Cardiac muscle cell (in vitro differentiated cells and primary cell): ENCODE data around the gene GRID1. TPM values are rescaled to one million over a fixed set of nuclear protein-coding genes. Genes with fewer than 3 reads are reported as not detected.

Experiments used
- DNase-seq, 2 donors: peaks; one replicate each; pipeline versions ENCODE4 v3.0.0 to v3.0.0-alpha.2; 2010 to 2017; ENCODE audit warnings: low read depth in 1 of 2, low spot score in 1 of 2
- H3K27ac ChIP-seq: fragments of 200-600 bp; sonication (generic); 2 replicates; pipeline ENCODE4 v1.5.1; 2016
- H3K27me3 ChIP-seq: fragments of 200-600 bp; sonication (generic); 2 replicates; pipeline ENCODE4 v1.6.0; 2016; ENCODE audit warnings: control low read depth
- H3K36me3 ChIP-seq: fragments of 200-600 bp; sonication (generic); 2 replicates; pipeline ENCODE4 v1.5.1; 2016; ENCODE audit warnings: control low read depth
- H3K4me1 ChIP-seq: fragments of 200-600 bp; sonication (generic); 2 replicates; pipeline ENCODE4 v1.8.1; 2017; ENCODE audit warnings: low read depth, mild to moderate bottlenecking, mixed run types
- H3K4me3 ChIP-seq: fragments of 200-600 bp; sonication (generic); 2 replicates; pipeline ENCODE4 v1.5.1; 2016; ENCODE audit warnings: mild to moderate bottlenecking
- H3K9me3 ChIP-seq: fragments of 200-600 bp; sonication (generic); 2 replicates; pipeline ENCODE4 v1.5.1; 2017; ENCODE audit warnings: low read depth, mild to moderate bottlenecking, control low read depth
- polyA plus RNA-seq: library from polyadenylated mRNA; unstranded; fragments of >200 nt; fragmentation: Nextera tagmentation; extraction: Ambion mirVana; gene quantifications from 2 replicates; pipeline ENCODE4 v1.2.1, GENCODE V29; 2016
- total RNA-seq: library from RNA; depleted of rRNA; stranded (reverse); fragments of >200 nt; gene quantifications from 2 replicates; pipeline ENCODE4 v1.2.3, GENCODE V29; 2016
- TF ChIP-seq, protein P1 (sequence below): IDR thresholded peaks from 2 replicates; pipeline ENCODE4 v1.5.1; 2012; ENCODE audit warnings: low read depth, mild to moderate bottlenecking, low read length

The GRID1 gene
- total and polyA plus RNA-seq, 2 experiments from 2014 or later = 1.5 to 1.6 TPM

- no peak overlapping the region for H3K27ac ChIP-seq
- TF ChIP-seq, protein P1, sequence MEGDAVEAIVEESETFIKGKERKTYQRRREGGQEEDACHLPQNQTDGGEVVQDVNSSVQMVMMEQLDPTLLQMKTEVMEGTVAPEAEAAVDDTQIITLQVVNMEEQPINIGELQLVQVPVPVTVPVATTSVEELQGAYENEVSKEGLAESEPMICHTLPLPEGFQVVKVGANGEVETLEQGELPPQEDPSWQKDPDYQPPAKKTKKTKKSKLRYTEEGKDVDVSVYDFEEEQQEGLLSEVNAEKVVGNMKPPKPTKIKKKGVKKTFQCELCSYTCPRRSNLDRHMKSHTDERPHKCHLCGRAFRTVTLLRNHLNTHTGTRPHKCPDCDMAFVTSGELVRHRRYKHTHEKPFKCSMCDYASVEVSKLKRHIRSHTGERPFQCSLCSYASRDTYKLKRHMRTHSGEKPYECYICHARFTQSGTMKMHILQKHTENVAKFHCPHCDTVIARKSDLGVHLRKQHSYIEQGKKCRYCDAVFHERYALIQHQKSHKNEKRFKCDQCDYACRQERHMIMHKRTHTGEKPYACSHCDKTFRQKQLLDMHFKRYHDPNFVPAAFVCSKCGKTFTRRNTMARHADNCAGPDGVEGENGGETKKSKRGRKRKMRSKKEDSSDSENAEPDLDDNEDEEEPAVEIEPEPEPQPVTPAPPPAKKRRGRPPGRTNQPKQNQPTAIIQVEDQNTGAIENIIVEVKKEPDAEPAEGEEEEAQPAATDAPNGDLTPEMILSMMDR = no peak
- no peak for DNase-seq
Observed at GRCh38 chr10:86186633-86187032, 180.0 kb downstream of the GRID1 start.

DNA sequence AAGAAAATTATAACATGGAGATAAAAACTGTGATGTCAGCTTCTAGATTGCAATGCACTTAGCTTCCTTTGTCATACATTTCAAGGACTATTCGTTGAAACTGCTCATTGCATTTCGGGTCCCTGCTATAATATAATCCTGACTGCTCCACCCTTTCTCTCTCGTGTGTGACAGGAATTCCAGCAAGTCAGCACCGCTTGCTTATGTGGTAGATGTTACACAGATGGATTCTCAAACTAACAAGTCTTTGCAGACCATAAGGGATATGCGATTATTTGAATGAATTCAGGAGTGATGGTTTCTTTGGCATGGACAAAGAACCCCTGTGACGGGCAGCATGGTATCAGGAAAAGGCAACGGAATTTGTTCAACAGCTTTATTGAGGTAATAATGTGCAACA lies 184.0 kb downstream of the GRID1 start:
- H3K4me1 ChIP-seq = no peaks in the 10 kb centered on the region
- no peaks in the 10 kb centered on the region for H3K9me3 ChIP-seq

More at GRCh38 chr10:86186633-86187032, 180.0 kb downstream of the GRID1 start:
- Histone ChIP-seq H3K36me3 (no peaks in the 10 kb centered on the region), H3K4me3 (no peak overlapping the region), H3K4me1 (no peaks in the 10 kb centered on the region), H3K27me3 (no peaks in the 10 kb centered on the region), H3K9me3 (no peaks in the 10 kb centered on the region)

DNA sequence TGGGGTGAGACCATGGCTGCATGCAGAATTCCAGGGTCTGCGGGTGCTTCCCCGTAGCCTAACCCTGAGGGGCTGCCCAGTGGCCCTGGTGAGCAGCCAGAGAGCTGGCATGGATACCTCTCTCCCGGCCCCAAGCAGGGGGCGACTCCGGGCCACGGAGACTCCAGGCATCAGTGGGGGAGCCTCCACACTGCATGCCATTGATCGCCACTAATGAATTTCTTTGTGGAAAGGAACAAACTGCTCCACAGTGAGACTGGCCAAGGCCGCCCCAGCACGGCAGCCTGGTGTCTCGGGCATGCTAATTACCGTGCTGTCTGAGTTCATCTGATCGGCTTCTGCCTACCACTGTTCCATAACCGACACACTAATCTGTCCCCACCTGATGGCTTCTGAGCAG lies 184.4 kb downstream of the GRID1 start:
- H3K9me3 ChIP-seq = no peaks in the 10 kb centered on the region
- no peaks in the 10 kb centered on the region for H3K4me1 ChIP-seq
- TF ChIP-seq, protein P1 = no peak
- H3K36me3 ChIP-seq = no peaks in the 10 kb centered on the region
- H3K4me3 ChIP-seq = no peak overlapping the region
- H3K27me3 ChIP-seq = no peaks in the 10 kb centered on the region
- no peak overlapping the region for H3K27ac ChIP-seq
- no peak for DNase-seq

More for the DNA sequence above, 184.0 kb downstream of the GRID1 start:
- H3K27me3 ChIP-seq = no peaks in the 10 kb centered on the region
- H3K4me3 ChIP-seq = no peak overlapping the region
- TF ChIP-seq, protein P1 = no peak
- H3K27ac ChIP-seq = no peak overlapping the region
- no peak for DNase-seq
- H3K36me3 ChIP-seq = no peaks in the 10 kb centered on the region

GRCh38 chr10:86180861-86181260 lies 185.7 kb downstream of the GRID1 start:
- Histone ChIP-seq H3K27me3 (no peaks in the 10 kb centered on the region), H3K36me3 (no peaks in the 10 kb centered on the region), H3K27ac (no peak overlapping the region), H3K4me1 (no peaks in the 10 kb centered on the region), H3K9me3 (no peaks in the 10 kb centered on the region), H3K4me3 (no peak overlapping the region)
- DNase-seq = no peak
- TF ChIP-seq, protein P1 = no peak

- TF ChIP-seq, protein P1 = no peak
- H3K4me1 ChIP-seq = no peaks in the 10 kb centered on the region
- H3K4me3 ChIP-seq = no peak overlapping the region
- H3K9me3 ChIP-seq = no peaks in the 10 kb centered on the region
- H3K27ac ChIP-seq = no peak overlapping the region
- H3K27me3 ChIP-seq = no peaks in the 10 kb centered on the region
- DNase-seq = no peak
- no peaks in the 10 kb centered on the region for H3K36me3 ChIP-seq
Observed at GRCh38 chr10:86179961-86180360, 186.6 kb downstream of the GRID1 start.

GRCh38 chr10:86179153-86179524 lies 187.5 kb downstream of the GRID1 start:
- no peak overlapping the region for H3K4me3 ChIP-seq
- no peak overlapping the region for H3K27ac ChIP-seq
- no peak for DNase-seq
- H3K4me1 ChIP-seq = no peaks in the 10 kb centered on the region
- no peaks in the 10 kb centered on the region for H3K36me3 ChIP-seq
- no peaks in the 10 kb centered on the region for H3K27me3 ChIP-seq
- TF ChIP-seq, protein P1 = no peak
- no peaks in the 10 kb centered on the region for H3K9me3 ChIP-seq
